GM18520 (cell line): Measurements from ENCODE around the gene OBP2A.

Experiments used
- ATAC-seq: cut with Tn5 transposase; IDR thresholded peaks from one replicate; pipeline ENCODE4 v1.9.1; 2021; ENCODE audit not compliant: unreplicated experiment

OBP2A gene

GRCh38 chr9:135551456-135551855, 5.5 kb downstream of the OBP2A start:
- no peak for ATAC-seq

- no peak for ATAC-seq
Observed at GRCh38 chr9:135552021-135552697, 6.2 kb downstream of the OBP2A start.

- no peak for ATAC-seq
Observed at GRCh38 chr9:135552698-135553171, 6.8 kb downstream of the OBP2A start.

GRCh38 chr9:135554718-135555117, 8.8 kb downstream of the OBP2A start:
- no peak for ATAC-seq

- ATAC-seq = no peak
Observed at GRCh38 chr9:135555203-135555602, 9.3 kb downstream of the OBP2A start.

DNA sequence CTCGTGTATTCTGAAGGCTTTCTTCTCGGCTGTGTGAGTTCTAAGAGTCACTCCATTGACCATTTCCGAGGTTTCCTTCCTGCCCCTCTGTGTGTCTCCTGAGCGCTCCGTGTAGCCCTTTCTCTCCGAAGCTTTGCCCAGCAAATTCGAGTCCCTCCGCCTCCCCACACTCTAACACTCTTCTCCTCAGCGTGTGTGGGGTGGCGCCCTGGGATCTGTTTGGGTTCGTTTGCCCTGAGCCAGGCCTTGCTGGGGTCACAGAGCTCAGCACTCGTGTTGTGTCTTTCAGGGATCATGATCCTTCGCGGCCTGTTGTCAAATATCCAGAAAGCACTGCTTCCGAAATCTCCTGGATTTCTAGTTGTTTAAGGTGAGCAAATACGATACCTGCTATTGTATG, 10.0 kb downstream of the OBP2A start:
- ATAC-seq = no peak

DNA sequence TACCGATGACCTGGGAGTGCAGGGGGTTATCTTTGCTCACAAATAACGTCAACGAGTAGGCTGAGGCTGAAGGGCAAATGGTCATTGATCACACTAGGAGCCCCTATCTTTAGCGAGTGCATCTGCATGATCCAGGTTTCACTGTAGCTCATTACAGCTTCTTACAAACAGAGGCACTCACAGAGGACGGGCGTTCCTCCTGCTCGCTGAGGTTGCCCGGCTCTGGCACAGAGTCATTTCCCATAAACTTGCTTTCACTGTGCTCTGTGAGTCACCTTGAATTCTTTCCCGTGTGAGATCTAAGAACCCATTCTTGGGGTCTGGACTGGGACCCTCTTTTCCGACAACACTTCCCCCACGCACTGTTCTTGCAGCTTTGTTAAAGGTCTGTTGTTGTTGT, 13.7 kb downstream of the OBP2A start:
- ATAC-seq = no peak

DNA sequence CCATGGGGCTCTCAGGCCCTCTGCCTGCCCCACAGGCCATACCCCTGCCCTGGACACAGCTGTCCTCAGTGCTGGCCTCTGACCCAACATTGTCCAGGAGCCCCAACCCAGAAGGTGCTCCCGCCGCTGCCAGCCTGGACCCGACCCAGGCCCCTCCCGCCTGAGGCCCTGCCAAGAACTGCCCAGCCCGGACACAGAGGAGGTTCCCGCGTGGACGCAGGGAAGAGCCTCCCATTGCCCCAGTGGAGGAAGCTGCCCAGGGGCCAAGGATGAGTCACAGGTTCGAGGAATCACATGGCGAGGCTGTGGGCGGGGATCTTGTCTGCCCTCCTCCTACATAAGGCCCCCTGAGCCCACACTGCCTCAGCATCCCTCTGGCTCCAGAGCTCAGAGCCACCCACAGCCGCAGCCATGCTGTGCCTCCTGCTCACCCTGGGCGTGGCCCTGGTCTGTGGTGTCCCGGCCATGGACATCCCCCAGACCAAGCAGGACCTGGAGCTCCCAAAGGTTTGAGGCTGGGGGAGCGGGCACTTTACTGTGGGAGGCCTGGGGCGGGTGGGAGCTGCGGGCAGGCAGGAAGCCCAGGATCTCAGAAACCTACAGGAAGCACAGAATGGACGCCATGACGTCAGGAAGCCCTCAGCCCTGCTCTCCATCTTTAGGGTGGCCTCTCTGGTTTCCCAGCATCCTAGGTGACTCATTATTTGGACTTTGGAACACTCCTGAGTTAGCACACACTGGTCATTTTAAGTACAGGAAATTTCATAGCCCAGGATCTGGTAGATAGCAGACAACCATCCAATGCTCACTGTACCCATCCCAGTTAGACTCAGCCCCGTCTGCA, 15.7 kb downstream of the OBP2A start, which contains the start of gene PAEP:
PAEP (plus strand) TSS at position 366 of the 844 bp plus-strand sequence.
- no peak for ATAC-seq

DNA sequence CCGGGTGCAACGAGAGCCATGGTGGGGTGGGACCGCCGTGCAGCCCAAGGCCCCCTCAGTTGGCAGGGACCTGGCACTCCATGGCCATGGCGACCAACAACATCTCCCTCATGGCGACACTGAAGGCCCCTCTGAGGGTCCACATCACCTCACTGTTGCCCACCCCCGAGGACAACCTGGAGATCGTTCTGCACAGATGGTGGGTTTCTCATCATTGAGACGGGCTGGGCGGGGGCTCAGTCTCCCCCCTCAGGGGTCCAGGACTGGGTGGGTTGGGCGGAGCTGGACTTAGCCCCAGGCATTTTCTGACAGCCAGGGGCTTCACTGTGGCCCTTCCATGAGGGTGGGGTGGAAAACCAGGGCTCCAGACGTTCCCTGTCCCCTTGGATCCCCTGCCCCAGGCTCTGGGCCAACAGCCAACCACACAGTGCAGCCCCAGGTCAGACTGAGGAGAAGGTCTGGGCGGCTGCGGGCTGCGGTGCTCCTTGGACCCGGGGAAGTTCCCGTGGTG, 16.4 kb downstream of the OBP2A start:
- no peak for ATAC-seq

DNA sequence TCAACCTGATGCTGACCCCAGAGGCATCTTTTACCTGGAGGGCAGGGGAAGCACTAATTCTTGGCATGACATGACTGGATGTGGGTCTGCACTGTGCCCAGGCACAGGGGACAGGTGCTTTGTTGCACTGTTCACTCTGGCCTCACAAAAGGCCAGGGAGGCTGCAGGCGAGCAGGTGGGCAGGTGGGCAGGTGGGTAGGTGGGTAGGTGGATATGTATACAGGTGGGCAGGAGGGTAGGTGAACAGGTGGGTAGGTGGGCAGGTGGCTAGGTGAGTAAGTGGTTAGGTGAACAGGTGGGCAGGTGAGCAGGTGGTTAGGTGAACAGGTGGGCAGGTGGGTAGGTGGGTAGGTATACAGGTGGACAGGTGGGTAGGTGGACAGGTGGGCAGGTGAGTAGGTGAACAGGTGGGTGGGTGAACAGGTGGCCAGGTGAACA, 17.1 kb downstream of the OBP2A start:
- no peak for ATAC-seq

GRCh38 chr9:135563858-135564257, 17.9 kb downstream of the OBP2A start:
- no peak for ATAC-seq

GRCh38 chr9:135565141-135565628, 19.3 kb downstream of the OBP2A start:
- no peak for ATAC-seq

- ATAC-seq = no peak
Observed at GRCh38 chr9:135565636-135566035, 19.7 kb downstream of the OBP2A start.

DNA sequence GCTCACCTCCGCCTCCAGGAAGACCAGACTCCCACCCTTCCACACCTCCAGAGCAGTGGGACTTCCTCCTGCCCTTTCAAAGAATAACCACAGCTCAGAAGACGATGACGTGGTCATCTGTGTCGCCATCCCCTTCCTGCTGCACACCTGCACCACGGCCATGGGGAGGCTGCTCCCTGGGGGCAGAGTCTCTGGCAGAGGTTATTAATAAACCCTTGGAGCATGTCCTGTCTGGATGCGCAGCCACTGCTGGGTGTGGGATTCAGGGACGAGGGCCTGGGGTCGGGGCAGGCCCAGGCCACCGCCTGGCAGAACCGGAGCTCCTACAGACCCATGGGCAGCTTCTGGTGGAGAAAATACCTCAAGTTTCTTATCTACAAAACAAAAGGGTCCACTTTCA, 20.6 kb downstream of the OBP2A start:
- no peak for ATAC-seq

- no peak for ATAC-seq
Observed at GRCh38 chr9:135567311-135567710, 21.4 kb downstream of the OBP2A start.

DNA sequence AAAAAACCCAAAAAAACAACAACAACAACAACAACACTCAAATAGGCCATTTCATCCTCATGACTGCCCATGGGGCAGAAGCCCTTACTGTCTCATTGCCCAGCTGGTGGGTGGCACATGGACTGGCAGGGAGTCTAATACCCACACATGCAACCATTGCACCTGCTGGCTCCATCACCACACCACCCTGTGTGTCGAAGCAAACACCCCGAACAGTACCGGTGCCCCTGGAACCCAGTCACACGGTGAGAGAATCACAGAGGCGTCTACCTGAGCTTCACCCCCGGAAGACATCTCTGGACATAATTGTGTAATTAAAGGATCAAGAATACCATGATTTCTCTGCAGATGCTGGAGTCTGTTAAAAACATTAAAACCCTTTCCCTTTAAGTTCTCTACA, 22.1 kb downstream of the OBP2A start:
- no peak for ATAC-seq

DNA sequence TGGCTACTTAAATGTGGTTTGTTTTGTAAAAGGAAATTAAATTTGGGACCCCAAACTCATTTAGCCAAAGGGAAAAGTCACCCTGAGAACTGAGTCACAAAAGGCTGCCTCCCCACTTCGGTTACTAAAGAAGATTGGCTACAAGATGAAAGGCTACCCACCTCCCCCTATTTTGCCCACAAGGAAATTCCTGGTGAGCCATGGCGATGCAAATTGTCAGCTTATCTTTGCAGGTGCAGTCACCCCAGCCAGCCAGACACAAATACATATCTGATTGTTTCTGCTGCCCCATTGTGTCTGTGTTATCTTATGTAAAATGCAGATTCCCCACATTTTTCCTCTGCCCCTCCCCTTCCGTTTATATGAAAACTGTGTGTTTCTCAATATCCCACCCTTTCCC, 24.5 kb downstream of the OBP2A start:
- ATAC-seq = no peak

- no peak for ATAC-seq
Observed at GRCh38 chr9:135572233-135572632, 26.3 kb downstream of the OBP2A start.

DNA sequence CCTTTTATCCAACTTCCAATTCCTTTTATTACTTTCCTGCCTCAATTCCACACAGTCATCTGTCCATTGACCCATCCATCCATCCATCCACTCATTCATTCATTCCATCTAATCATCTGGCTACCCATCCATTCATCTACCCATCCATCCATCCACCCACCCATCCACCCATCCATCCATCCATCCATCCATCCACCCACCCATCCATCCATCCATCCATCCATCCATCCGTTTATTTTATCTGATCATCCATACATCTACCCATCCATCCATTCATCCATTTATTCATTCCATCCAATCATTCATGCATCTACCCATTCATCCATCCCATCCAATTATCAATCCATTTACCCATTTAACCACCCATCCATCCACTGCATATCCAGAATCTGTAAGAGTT, 27.2 kb downstream of the OBP2A start:
- no peak for ATAC-seq

DNA sequence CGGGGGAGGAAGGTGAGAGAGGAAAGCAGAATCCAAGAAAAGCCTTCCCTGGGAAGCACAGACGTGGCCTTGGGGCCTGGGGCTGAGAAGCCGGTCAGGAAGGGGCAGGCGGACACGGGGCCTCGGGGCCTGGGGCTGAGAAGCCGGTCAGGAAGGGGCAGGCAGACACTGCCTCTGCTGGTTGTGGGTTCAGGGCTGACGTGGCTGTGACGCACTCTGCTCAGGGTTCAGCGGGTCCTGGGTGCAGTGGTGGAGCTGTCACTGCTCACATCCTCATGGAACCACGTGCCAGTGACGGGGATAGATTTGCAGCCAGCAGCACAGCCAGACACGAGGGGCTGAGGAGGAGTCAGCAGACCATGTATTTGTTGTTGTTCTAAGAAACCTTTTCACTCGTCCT, 28.4 kb downstream of the OBP2A start:
- no peak for ATAC-seq

DNA sequence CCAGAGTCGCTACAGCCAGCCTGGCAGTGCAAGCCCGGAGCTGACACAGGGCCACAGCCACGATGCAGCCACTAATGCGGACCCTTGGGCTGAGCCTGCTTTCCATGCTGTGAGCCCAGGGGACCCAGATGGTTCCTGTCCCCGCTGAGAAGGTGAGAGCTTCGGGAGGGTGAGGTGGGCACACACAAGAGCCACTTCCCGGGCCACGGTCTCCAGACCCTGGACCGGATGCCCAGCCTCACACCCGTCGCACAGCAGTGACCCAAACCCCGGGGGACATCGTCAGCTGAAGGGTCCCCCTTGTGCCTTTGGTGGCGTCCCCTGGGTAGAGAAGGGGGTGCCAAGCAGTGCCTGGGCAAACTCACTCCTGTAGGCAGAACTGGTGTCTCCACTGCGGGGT, 29.0 kb downstream of the OBP2A start:
- ATAC-seq = no peak
